Thoracic aorta (tissue), 2 donors: ENCODE results near the gene ARMC2. TPM values are rescaled to one million over a fixed set of nuclear protein-coding genes. Genes with fewer than 3 reads are reported as not detected.

Source experiments
- ATAC-seq: fragments of 150-250 bp; one replicate; pipeline ENCODE4 v1.8.0; 2017; ENCODE audit warnings: low read depth; ENCODE audit not compliant: insufficient number of reproducible peaks, low FRiP score
- DNase-seq: peaks from one replicate; pipeline ENCODE4 v3.0.0-alpha.2; 2020; ENCODE audit warnings: low spot score
- H3K27ac ChIP-seq, 2 donors: fragments of 200-600 bp; sonication (generic); 1 replicate in 1 of 2; 2 replicates in 1 of 2; pipeline ENCODE4 v1.5.1; 2016; ENCODE audit warnings: mild to moderate bottlenecking in 2 of 2, moderate library complexity in 2 of 2
- H3K27me3 ChIP-seq: fragments of 200-600 bp; sonication (generic); replicated peaks from 2 replicates; pipeline ENCODE4 v1.6.0; 2016; ENCODE audit warnings: mild to moderate bottlenecking; ENCODE audit not compliant: insufficient read depth
- H3K36me3 ChIP-seq: fragments of 200-600 bp; sonication (generic); one replicate; pipeline ENCODE4 v1.5.1; 2016
- H3K4me1 ChIP-seq, 2 donors: fragments of 200-600 bp; sonication (generic); 1 replicate in 1 of 2; 2 replicates in 1 of 2; pipeline versions ENCODE4 v1.5.1 to v1.6.0; 2016; ENCODE audit warnings: low read depth in 2 of 2, mild to moderate bottlenecking in 1 of 2; ENCODE audit not compliant: control insufficient read depth in 1 of 2
- H3K4me3 ChIP-seq: fragments of 200-600 bp; sonication (generic); 2 replicates; pipeline ENCODE4 v1.5.1; 2016; ENCODE audit warnings: mild to moderate bottlenecking
- H3K9me3 ChIP-seq: fragments of 200-600 bp; sonication (generic); 2 replicates; pipeline ENCODE4 v1.5.1; 2016
- CTCF ChIP-seq: fragments of 200-600 bp; sonication (generic); IDR thresholded peaks from one replicate; pipeline ENCODE4 v1.5.1; 2019; ENCODE audit warnings: antibody characterized with exemption
- total RNA-seq, 2 donors: library from RNA; depleted of rRNA; stranded (reverse); fragments of >200 nt; gene quantifications; one replicate each; pipeline versions ENCODE4 v1.1.0 to v1.2.3, GENCODE V29; 2016

The ARMC2 gene, protein sequence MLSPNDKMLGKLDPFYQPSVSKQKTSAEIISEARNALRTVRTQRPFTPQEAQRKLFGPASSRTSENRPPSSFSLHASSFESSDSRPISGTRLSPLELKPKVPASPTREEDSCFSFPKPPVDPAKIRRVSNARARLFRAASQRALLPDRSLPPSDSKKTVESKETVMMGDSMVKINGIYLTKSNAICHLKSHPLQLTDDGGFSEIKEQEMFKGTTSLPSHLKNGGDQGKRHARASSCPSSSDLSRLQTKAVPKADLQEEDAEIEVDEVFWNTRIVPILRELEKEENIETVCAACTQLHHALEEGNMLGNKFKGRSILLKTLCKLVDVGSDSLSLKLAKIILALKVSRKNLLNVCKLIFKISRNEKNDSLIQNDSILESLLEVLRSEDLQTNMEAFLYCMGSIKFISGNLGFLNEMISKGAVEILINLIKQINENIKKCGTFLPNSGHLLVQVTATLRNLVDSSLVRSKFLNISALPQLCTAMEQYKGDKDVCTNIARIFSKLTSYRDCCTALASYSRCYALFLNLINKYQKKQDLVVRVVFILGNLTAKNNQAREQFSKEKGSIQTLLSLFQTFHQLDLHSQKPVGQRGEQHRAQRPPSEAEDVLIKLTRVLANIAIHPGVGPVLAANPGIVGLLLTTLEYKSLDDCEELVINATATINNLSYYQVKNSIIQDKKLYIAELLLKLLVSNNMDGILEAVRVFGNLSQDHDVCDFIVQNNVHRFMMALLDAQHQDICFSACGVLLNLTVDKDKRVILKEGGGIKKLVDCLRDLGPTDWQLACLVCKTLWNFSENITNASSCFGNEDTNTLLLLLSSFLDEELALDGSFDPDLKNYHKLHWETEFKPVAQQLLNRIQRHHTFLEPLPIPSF
- 10 to 100 TPM; 11.5 to 22.5 TPM for total RNA-seq

DNA sequence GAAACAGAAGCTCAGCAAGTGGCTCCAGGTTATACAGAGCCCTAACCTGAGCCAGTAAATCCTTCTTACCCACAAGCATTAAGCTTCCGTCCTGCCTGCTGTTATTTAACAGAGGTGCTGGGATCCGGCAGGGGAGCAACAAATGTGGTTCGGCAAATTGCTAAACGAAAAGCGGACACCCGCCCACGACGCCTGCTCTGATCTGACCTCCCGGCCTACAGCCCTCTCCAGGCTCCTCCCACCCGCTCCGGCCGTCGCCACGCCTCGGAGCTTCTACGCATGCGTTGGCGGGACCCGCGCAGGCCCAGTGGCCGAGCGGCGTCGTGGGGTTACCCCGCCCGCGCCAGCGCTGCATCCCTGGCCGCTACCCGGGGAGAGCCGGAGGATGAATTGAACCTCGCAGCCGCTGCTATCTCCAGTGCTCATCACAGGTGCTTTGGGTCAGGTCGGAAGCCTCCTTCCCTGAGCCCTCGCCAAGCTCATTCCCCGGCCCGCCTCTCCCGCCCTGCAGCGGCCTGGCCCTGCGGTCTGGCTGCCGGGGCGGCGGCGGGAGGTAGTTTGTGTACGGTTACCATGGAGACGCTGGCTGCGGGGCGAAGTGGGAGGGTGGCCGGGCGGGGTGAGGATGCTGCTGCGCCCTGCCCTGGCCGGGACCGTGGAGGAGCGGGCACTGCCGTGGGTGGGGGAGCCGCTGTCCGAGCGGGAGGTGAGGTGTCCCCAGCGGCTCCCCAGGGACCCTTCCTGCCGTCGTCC is at the start of gene ARMC2:
TSS of gene ARMC2 (plus strand) at position 307 of the 753 bp plus-strand sequence. CDS start 5,846 bp downstream, outside the sequence.
- TF ChIP-seq CTCF = no peak
- Histone ChIP-seq H3K4me1 (peaks cover 0 to 24% of the 10 kb centered on the region in 2 donors), H3K4me3 (peak within 1 kb of the TSS; percentile 89)

DNA sequence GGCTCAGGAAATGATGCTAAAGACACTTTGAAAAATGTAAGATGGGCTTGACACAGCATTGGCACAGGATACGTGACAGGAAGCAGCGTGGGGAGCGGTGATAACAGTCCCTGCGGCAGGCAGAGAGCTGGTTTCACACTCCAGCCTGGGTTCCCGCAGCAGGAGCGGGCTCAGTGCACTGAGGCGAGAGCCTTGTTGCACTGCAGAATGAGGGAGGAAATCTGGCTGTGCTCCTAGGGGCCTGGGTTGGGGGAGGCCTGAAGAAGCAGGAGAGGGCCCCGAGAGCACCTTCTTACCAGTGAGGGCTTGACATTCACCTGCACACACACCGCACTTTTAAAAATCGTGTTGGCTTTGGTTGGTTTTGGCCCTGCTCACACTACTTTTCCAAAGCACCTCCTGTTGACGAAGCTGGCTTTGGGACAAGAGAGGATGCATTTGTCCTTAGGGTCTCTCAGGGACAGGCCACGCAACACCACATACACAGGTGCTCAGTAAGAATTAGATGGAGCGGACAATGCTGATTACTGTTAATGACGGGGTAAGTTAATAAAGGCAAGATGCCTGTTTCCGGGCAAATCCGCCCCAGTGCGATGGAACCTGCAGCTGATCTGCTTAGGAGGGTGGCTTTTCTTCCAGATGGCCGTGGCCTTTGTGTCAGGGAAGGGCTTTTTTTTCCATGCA is 49.4 kb upstream of the ARMC2 start:
- ATAC-seq (no peak), DNase-seq (no peak)
- no peaks in the 10 kb centered on the region for H3K36me3 ChIP-seq
- no peaks in the 10 kb centered on the region for H3K9me3 ChIP-seq
- H3K27ac ChIP-seq = no peak overlapping the region
- no peaks in the 10 kb centered on the region for H3K4me1 ChIP-seq
- no peak for TF ChIP-seq CTCF
- no peaks in the 10 kb centered on the region for H3K27me3 ChIP-seq
- no peak overlapping the region for H3K4me3 ChIP-seq

More for the DNA sequence above, at the start of gene ARMC2:
- DNase-seq (peak; percentile 79), ATAC-seq (peak; percentile 92)
- Histone ChIP-seq H3K27me3 (no peaks in the 10 kb centered on the region), H3K36me3 (no peaks in the 10 kb centered on the region), H3K9me3 (no peaks in the 10 kb centered on the region), H3K27ac (peak within 1 kb of the TSS; percentile 59 to 60)

GRCh38 chr6:108799354-108799717 is 48.9 kb upstream of the ARMC2 start:
- Histone ChIP-seq H3K27ac (no peak overlapping the region), H3K36me3 (no peaks in the 10 kb centered on the region), H3K27me3 (no peaks in the 10 kb centered on the region), H3K4me1 (no peaks in the 10 kb centered on the region), H3K4me3 (no peak overlapping the region), H3K9me3 (no peaks in the 10 kb centered on the region)
- ATAC-seq = no peak
- TF ChIP-seq CTCF = no peak
- DNase-seq = no peak

GRCh38 chr6:108799791-108800190 is 48.4 kb upstream of the ARMC2 start:
- no peaks in the 10 kb centered on the region for H3K27me3 ChIP-seq
- no peak overlapping the region for H3K27ac ChIP-seq
- H3K9me3 ChIP-seq = no peaks in the 10 kb centered on the region
- no peaks in the 10 kb centered on the region for H3K4me1 ChIP-seq
- H3K4me3 ChIP-seq = no peak overlapping the region
- no peak for TF ChIP-seq CTCF
- ATAC-seq (no peak), DNase-seq (no peak)
- H3K36me3 ChIP-seq = no peaks in the 10 kb centered on the region
